Keratinocyte (primary cell): ENCODE data around the gene CUL1.

ENCODE experiments used
- CTCF ChIP-seq, 3 experiments: IDR thresholded peaks in 1 of 3; conservative IDR thresholded peaks in 1 of 3; optimal IDR thresholded peaks in 1 of 3; 2 replicates in 2 of 3; 3 replicates in 1 of 3; pipeline versions ENCODE3 to v1.5.1; 2011; ENCODE audit warnings: low read length in 3 of 3, mild to moderate bottlenecking in 3 of 3, moderate library complexity in 2 of 3, control low read depth in 1 of 3, inconsistent platforms in 1 of 3; ENCODE audit not compliant: insufficient read depth in 2 of 3; ENCODE audit errors: extremely low read depth in 1 of 3
- EZH2 ChIP-seq: IDR thresholded peaks from one replicate; pipeline ENCODE4 v1.6.1; 2012; ENCODE audit warnings: inconsistent platforms, mild to moderate bottlenecking, low read length, moderate library complexity

GRCh38 chr7:148726385-148726784 is 27.7 kb downstream of the CUL1 start:
- TF ChIP-seq CTCF (optimal IDR thresholded peaks at IDR 0.05 in 1 of 3, IDR thresholded peaks at IDR 0.05 in 1 of 3, conservative IDR thresholded peaks at IDR 0.05 in 1 of 3; ENCODE audit: extremely low read depth in 1 of 3, insufficient read depth in 2 of 3, low read length in 3 of 3) (no peak), EZH2 (no peak)
